ENCODE data around the gene GRAMD4. TPM values are rescaled to one million over a fixed set of nuclear protein-coding genes. Genes with fewer than 3 reads are reported as not detected.
A peak's percentile ranks its signal among the peaks of the same experiment; 100 is the strongest.

GRAMD4 gene
- total RNA-seq, 1 experiment from 2014 or later: 19.8 TPM

DNA sequence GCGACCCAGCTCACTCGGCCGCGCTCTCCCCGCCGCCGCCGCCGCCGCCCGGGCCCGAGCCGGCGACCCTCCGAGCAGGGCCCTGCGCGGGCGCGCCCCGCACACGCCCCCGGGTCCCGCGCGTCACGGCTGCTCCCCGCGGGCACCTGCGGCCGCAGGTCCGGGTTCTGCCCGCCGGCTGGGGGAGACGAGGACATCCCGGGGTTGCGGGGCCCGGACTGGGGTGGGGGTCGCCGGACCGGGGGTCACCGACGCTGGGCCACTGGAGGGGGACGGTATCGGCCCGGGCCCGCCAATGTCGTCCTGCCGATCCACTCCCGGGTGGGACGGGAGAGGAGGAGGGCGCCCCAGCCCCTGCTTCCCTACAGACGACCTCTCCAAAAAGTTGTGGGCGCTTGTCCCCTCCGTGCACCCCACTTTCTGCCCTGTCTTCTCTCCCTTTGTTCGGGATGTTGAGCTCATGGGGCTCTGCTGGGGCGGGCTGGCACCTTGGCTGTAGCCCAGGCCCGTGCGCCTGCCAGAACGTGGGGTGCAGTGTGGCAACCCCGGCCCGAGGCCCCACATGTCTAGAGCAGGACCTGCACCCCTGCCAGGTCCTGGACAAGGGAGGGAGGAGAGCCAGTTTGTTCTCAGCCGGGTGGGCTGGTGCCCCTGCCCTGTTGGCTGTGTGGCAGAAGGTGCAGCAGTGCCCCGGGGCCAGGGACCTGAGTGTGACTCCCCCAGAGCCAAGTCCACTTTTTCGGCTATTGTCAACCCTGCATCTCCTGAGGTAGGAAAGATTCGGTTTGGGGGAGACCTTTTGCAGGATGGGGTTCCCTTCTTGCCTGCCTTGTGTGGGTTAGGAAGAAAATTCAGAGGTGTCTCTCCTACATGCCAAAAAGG is 42.6 kb upstream of the GRAMD4 start:
- Histone ChIP-seq H3K4me2 (ENCODE audit: insufficient read depth, insufficient read length, low read length) (peak overlapping the region; percentile 66), H3K4ac (ENCODE audit: low read depth, low read length) (no peak overlapping the region), H3K79me2 (ENCODE audit: insufficient read depth, low read length) (no peaks in the 10 kb centered on the region), H3K56ac (ENCODE audit: insufficient read length, low read depth, low read length) (no peak overlapping the region), H3K18ac (ENCODE audit: insufficient read length, low read depth, low read length) (no peak overlapping the region), H3K4me1 (ENCODE audit: insufficient read depth, low read length) (no peaks in the 10 kb centered on the region), H2BK5ac (ENCODE audit: insufficient read length, low read length) (no peak overlapping the region), H2AK5ac (ENCODE audit: insufficient read length, low read length) (no peak overlapping the region), H2AFZ (ENCODE audit: low read length) (no peak overlapping the region), H4K5ac (ENCODE audit: insufficient read length, low read depth, low read length) (no peak overlapping the region), H4K91ac (ENCODE audit: insufficient read length, low read depth, low read length) (no peak overlapping the region), H2BK120ac (ENCODE audit: low read depth, low read length, poor library complexity, severe bottlenecking) (no peak overlapping the region), H3K23me2 (ENCODE audit: insufficient read length, low read depth, low read length, poor library complexity, severe bottlenecking) (peaks cover 8% of the 10 kb centered on the region), H2BK12ac (ENCODE audit: insufficient read length, low read depth, low read length) (no peak overlapping the region), H3K27me3 (ENCODE audit: insufficient read depth, low read length) (no peaks in the 10 kb centered on the region; the same call in 1 of the 2 replicates), H3K27ac (ENCODE audit: insufficient read length, low read depth, low read length) (no peak overlapping the region), H3K23ac (ENCODE audit: insufficient read length, low read depth, low read length) (no peak overlapping the region), H3K14ac (ENCODE audit: insufficient read depth, low read length) (peak overlapping the region; percentile 23; the same call in 1 of the 2 replicates), H2BK20ac (ENCODE audit: low read depth, low read length, poor library complexity, severe bottlenecking) (no peak overlapping the region), H3K9me3 (ENCODE audit: control insufficient read depth, low read depth, low read length) (no peaks in the 10 kb centered on the region), H2BK15ac (ENCODE audit: low read depth, low read length) (no peak overlapping the region), H4K20me1 (ENCODE audit: control insufficient read depth, insufficient read depth, insufficient read length) (no peaks in the 10 kb centered on the region), H3T11ph (ENCODE audit: low read length) (no peak overlapping the region), H3K79me1 (ENCODE audit: insufficient read depth, low read depth, low read length, poor library complexity, severe bottlenecking) (no peaks in the 10 kb centered on the region), H4K8ac (replicated peaks; ENCODE audit: insufficient read length, low read depth, low read length) (no peak overlapping the region), H3K9ac (ENCODE audit: extremely low read depth, insufficient read length, low read length) (peak overlapping the region; percentile 10)
- TF ChIP-seq, protein P1, sequence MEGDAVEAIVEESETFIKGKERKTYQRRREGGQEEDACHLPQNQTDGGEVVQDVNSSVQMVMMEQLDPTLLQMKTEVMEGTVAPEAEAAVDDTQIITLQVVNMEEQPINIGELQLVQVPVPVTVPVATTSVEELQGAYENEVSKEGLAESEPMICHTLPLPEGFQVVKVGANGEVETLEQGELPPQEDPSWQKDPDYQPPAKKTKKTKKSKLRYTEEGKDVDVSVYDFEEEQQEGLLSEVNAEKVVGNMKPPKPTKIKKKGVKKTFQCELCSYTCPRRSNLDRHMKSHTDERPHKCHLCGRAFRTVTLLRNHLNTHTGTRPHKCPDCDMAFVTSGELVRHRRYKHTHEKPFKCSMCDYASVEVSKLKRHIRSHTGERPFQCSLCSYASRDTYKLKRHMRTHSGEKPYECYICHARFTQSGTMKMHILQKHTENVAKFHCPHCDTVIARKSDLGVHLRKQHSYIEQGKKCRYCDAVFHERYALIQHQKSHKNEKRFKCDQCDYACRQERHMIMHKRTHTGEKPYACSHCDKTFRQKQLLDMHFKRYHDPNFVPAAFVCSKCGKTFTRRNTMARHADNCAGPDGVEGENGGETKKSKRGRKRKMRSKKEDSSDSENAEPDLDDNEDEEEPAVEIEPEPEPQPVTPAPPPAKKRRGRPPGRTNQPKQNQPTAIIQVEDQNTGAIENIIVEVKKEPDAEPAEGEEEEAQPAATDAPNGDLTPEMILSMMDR (conservative IDR thresholded peaks at IDR 0.05): no peak
- WGBS (ENCODE audit: extremely low coverage, insufficient read length, low lambda C conversion rate): no CpG with 5 or more reads among the region's 65 CpGs
- Mint-ChIP-seq H3K9me3 (no peaks in the 10 kb centered on the region), H3K27me3 (ENCODE audit: low read depth) (peaks cover 27% of the 10 kb centered on the region), H3K4me3 (peak overlapping the region; percentile 78 to 91), H3K27ac (no peak overlapping the region; a peak in 1 of 7 replicates), H3K4me1 (peaks cover 41 to 57% of the 10 kb centered on the region in 2 experiments), H3K36me3 (ENCODE audit: insufficient read depth in 1 of 3, low read depth in 3 of 3) (no peaks in the 10 kb centered on the region)
- peak; percentile 26 for DNase-seq

Measured in H9 (cell line).